ENCODE results near the gene RETN. TPM values are rescaled to one million over a fixed set of nuclear protein-coding genes. Genes with fewer than 3 reads are reported as not detected.

Gene RETN
- total and polyA plus RNA-seq, 2 donors (not counting 3 experiments of a cell fraction or from before 2014, with no cell fraction given): not detected

DNA sequence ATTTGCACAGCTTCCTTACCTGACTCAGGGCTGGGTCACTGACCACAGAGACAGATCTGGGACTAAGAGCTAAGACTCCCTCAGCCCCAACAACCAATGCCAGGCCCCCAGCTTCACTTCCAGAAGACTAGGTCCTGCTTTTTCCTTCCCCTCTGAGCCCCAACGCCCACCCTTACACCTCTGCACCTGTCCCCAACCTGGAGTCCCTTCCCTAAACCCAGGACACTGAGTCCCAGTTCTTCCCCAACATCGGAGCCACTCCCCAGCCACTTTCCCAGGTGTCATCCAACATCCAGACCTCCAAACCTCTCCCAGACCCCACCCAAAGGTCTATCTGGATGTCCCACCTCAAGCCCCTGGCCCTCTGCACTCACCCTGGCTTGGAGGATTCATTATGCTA lies 30.2 kb downstream of the RETN start:
- ChIA-PET CTCF (interaction anchor here (1.1 to 4.1 kb wide), 2 partner anchors 18 to 101 kb away, joined by 7 to 21 read pairs; partner anchors contain the start of gene TRAPPC5), POLR2A (no interaction called here)
- intact Hi-C loops (cut with micrococcal nuclease) (no loop called here), dilution Hi-C loops (cut with MboI; ENCODE audit: extremely low pct_ligation_motif_present, low sequenced_read_pairs) (no loop called here)
- FAIRE-seq (no peak), DNase-seq (ENCODE audit: low read depth, low spot score) (no peak)
- TF ChIP-seq, protein P1, sequence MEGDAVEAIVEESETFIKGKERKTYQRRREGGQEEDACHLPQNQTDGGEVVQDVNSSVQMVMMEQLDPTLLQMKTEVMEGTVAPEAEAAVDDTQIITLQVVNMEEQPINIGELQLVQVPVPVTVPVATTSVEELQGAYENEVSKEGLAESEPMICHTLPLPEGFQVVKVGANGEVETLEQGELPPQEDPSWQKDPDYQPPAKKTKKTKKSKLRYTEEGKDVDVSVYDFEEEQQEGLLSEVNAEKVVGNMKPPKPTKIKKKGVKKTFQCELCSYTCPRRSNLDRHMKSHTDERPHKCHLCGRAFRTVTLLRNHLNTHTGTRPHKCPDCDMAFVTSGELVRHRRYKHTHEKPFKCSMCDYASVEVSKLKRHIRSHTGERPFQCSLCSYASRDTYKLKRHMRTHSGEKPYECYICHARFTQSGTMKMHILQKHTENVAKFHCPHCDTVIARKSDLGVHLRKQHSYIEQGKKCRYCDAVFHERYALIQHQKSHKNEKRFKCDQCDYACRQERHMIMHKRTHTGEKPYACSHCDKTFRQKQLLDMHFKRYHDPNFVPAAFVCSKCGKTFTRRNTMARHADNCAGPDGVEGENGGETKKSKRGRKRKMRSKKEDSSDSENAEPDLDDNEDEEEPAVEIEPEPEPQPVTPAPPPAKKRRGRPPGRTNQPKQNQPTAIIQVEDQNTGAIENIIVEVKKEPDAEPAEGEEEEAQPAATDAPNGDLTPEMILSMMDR (IDR thresholded peaks at IDR 0.05; ENCODE audit: extremely low read depth in 1 of 2, insufficient read depth in 1 of 2, low read depth in 1 of 2, low read length in 2 of 2): no peak
- no peak for TF ChIP-seq FOS (IDR thresholded peaks at IDR 0.05; ENCODE audit: borderline replicate concordance, insufficient read depth, low read length)
- H3K4me3 ChIP-seq (replicated peaks in 1 of 3; ENCODE audit: insufficient read depth in 1 of 3, low read depth in 1 of 3, low read length in 3 of 3): no peak overlapping the region
- no TSS peak for BruUV-seq (replicated peaks)
- no peaks in the 10 kb centered on the region for H3K9me3 ChIP-seq (replicated peaks; ENCODE audit: control insufficient read depth, insufficient read depth, low read length)
- no peaks in the 10 kb centered on the region for H3K36me3 ChIP-seq (ENCODE audit: control insufficient read depth in 2 of 2, extremely low read depth in 1 of 2, insufficient read depth in 2 of 2, low read length in 2 of 2)
- no peaks in the 10 kb centered on the region for H3K79me2 ChIP-seq (ENCODE audit: control insufficient read depth, insufficient read depth, low read length)
- no peak overlapping the region for H2AFZ ChIP-seq (ENCODE audit: low read depth, low read length)
- no peaks in the 10 kb centered on the region for H4K20me1 ChIP-seq (replicated peaks; ENCODE audit: control insufficient read depth, extremely low read depth, insufficient read depth, low read length)
- H3K27me3 ChIP-seq (ENCODE audit: control insufficient read depth in 2 of 2, insufficient read depth in 2 of 2, low read length in 2 of 2): no peaks in the 10 kb centered on the region
- H3K4me1 ChIP-seq (ENCODE audit: control insufficient read depth, extremely low read depth, insufficient read depth, low read length): no peaks in the 10 kb centered on the region
- no peak overlapping the region for H3K27ac ChIP-seq (ENCODE audit: insufficient read depth, low read depth, low read length)
- H3K9ac ChIP-seq (replicated peaks; ENCODE audit: extremely low read depth, insufficient read depth, low read length): no peak overlapping the region
- no peak overlapping the region for H3K4me2 ChIP-seq (ENCODE audit: insufficient read depth, low read length)
- no peaks in the 10 kb centered on the region for H3K9me1 ChIP-seq (replicated peaks; ENCODE audit: control insufficient read depth, extremely low read depth, insufficient read depth, low read length)

DNA sequence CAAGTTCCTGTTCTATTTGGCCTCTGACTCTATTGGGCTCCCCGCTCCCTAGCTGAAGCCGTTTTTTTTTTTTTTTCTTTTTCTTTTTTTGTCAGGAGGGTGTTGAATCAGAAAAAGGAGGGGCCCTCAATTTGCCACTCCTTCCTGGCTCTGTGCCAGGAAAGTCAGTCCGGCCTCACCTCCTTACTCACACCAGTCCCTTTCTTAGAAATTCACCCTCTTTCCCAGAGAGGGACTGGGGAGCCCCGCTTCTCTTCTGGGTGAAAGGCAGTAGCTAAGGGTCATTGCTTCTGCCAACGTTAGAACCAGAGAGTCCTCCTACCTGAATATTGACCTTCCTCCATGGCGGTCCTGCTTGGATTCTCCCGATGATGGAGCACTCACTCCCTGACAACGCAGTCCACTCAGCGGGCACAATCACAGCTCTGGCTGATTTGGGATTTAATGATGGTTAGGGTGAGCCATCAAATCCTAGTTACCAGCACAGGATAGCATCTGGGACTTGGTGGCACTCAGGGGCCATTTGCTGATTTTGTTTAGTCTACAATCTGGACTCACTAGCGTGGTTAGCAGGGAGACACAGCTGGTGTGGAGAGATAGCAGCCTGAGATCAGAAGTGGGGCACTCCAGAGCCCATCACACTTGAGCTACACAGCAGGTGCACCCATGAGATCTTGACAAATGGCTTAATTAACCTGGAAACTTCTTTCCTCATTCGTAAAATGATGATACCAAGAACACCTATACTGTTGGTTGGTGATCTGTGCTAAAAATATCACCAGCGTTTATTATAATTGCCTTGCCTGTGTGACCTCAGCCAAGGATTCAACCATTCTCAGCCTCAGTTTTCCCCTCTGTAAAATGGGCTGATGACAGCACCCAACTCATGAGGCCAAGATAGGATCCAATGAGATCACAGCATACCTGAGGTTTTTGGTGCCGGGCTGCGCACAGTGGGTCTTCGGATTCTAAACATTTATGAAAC lies 30.9 kb downstream of the RETN start:
- dilution Hi-C loops (cut with MboI; ENCODE audit: extremely low pct_ligation_motif_present, low sequenced_read_pairs): no loop called here
- Histone ChIP-seq H2AFZ (ENCODE audit: low read depth, low read length) (no peak overlapping the region), H3K27me3 (ENCODE audit: control insufficient read depth in 2 of 2, insufficient read depth in 2 of 2, low read length in 2 of 2) (no peaks in the 10 kb centered on the region), H3K4me2 (ENCODE audit: insufficient read depth, low read length) (no peak overlapping the region), H3K4me1 (ENCODE audit: control insufficient read depth, extremely low read depth, insufficient read depth, low read length) (no peaks in the 10 kb centered on the region), H3K27ac (ENCODE audit: insufficient read depth, low read depth, low read length) (no peak overlapping the region), H3K9me3 (replicated peaks; ENCODE audit: control insufficient read depth, insufficient read depth, low read length) (no peaks in the 10 kb centered on the region), H3K79me2 (ENCODE audit: control insufficient read depth, insufficient read depth, low read length) (no peaks in the 10 kb centered on the region), H3K36me3 (ENCODE audit: control insufficient read depth in 2 of 2, extremely low read depth in 1 of 2, insufficient read depth in 2 of 2, low read length in 2 of 2) (no peaks in the 10 kb centered on the region), H3K4me3 (replicated peaks in 1 of 3; ENCODE audit: insufficient read depth in 1 of 3, low read depth in 1 of 3, low read length in 3 of 3) (no peak overlapping the region), H3K9me1 (replicated peaks; ENCODE audit: control insufficient read depth, extremely low read depth, insufficient read depth, low read length) (no peaks in the 10 kb centered on the region), H3K9ac (replicated peaks; ENCODE audit: extremely low read depth, insufficient read depth, low read length) (no peak overlapping the region), H4K20me1 (replicated peaks; ENCODE audit: control insufficient read depth, extremely low read depth, insufficient read depth, low read length) (no peaks in the 10 kb centered on the region)
- TF ChIP-seq GATA2 (IDR thresholded peaks at IDR 0.05; ENCODE audit: insufficient read depth, insufficient read length, low read depth, low read length): no peak
- TF ChIP-seq POLR2A (IDR thresholded peaks at IDR 0.05; ENCODE audit: low read depth, low read length): no peak
- no peak for TF ChIP-seq MYC (IDR thresholded peaks at IDR 0.05; ENCODE audit: low read depth, low read length)
- no peak for TF ChIP-seq FOS (IDR thresholded peaks at IDR 0.05; ENCODE audit: borderline replicate concordance, insufficient read depth, low read length)
- no peak for TF ChIP-seq POLR2AphosphoS5 (IDR thresholded peaks at IDR 0.05; ENCODE audit: insufficient read depth, low read depth, low read length)
- TF ChIP-seq, protein P2, sequence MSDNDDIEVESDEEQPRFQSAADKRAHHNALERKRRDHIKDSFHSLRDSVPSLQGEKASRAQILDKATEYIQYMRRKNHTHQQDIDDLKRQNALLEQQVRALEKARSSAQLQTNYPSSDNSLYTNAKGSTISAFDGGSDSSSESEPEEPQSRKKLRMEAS (IDR thresholded peaks at IDR 0.05; ENCODE audit: insufficient read depth, insufficient read length): no peak
- TF ChIP-seq JUN (IDR thresholded peaks at IDR 0.05; ENCODE audit: borderline replicate concordance, insufficient read depth, insufficient read length, low read depth): no peak
- no peak for TF ChIP-seq EZH2 (IDR thresholded peaks at IDR 0.05; ENCODE audit: borderline replicate concordance, low read depth, low read length, severe bottlenecking)
- TF ChIP-seq, protein P1 (IDR thresholded peaks at IDR 0.05; ENCODE audit: extremely low read depth in 1 of 2, insufficient read depth in 1 of 2, low read depth in 1 of 2, low read length in 2 of 2): no peak
- no TSS peak for BruUV-seq (replicated peaks)
- FAIRE-seq: no peak
- ChIA-PET POLR2A (no interaction called here), CTCF (interaction anchor here (1.1 to 4.1 kb wide), 2 partner anchors 19 to 100 kb away, joined by 7 to 21 read pairs; partner anchors contain the start of gene TRAPPC5)
- no peak for DNase-seq (ENCODE audit: low read depth, low spot score)
- intact Hi-C loops (cut with micrococcal nuclease): no loop called here

All from endothelial cell of umbilical vein (primary cell).